A549 (cell line): ENCODE data around the gene EBP.

Experiments used
- BCL3 ChIP-seq: fragments of >200 bp; sonication (Bioruptor Twin); formaldehyde crosslinking; IDR thresholded peaks from 3 replicates; pipeline ENCODE4 v1.6.1; 2016
- CHD2 ChIP-seq: fragments of 150-350 bp; IDR thresholded peaks from 2 replicates; pipeline ENCODE4 v1.6.1; 2014; ENCODE audit warnings: low read length; ENCODE audit not compliant: partially characterized antibody
- CTCF ChIP-seq: fragments of >200 bp; sonication (Bioruptor Twin); formaldehyde crosslinking; IDR thresholded peaks from 3 replicates; pipeline ENCODE4 v1.5.1; 2016
- FOSL2 ChIP-seq, 2 experiments: fragments of 450-650 bp in 1 of 2; fragments of >200 bp in 1 of 2; sonication (Bioruptor Twin) in 1 of 2; formaldehyde crosslinking; IDR thresholded peaks; 2 replicates each; pipeline versions ENCODE4 v1.5.0 to v1.6.1; 2016 to 2020; ENCODE audit warnings: mild to moderate bottlenecking in 1 of 2, moderate library complexity in 1 of 2
- HES2 ChIP-seq: fragments of >200 bp; sonication (Bioruptor Twin); formaldehyde crosslinking; IDR thresholded peaks from 2 replicates; pipeline ENCODE4 v1.6.1; 2016
- HMGXB4 ChIP-seq: fragments of 250-450 bp; sonication (Bioruptor Pico); IDR thresholded peaks from 2 replicates; pipeline ENCODE4 v1.5.0; 2021; ENCODE audit warnings: mild to moderate bottlenecking, moderate library complexity, borderline replicate concordance
- MAX ChIP-seq: IDR thresholded peaks from 2 replicates; pipeline ENCODE4 v1.6.1; 2012
- NFE2L2 ChIP-seq: fragments of 150-350 bp; conservative IDR thresholded peaks from 2 replicates; pipeline ENCODE4 v1.6.1; 2014; ENCODE audit warnings: low read length
- POLR2A ChIP-seq: IDR thresholded peaks from 2 replicates; pipeline ENCODE4 v1.6.1; 2012; ENCODE audit warnings: mild to moderate bottlenecking, low read length
- REST ChIP-seq: fragments of 200-600 bp; sonication (generic); IDR thresholded peaks from 2 replicates; pipeline ENCODE4 v1.6.1; 2016; ENCODE audit warnings: antibody characterized with exemption, mild to moderate bottlenecking, moderate library complexity
- RFX5 ChIP-seq: fragments of 450-650 bp; IDR thresholded peaks from 2 replicates; pipeline ENCODE4 v1.7.1; 2014; ENCODE audit warnings: antibody characterized with exemption, mild to moderate bottlenecking, moderate library complexity

GRCh38 chrX:48516987-48517386 is 4.6 kb upstream of the EBP start:
- TF ChIP-seq CTCF (no peak), NFE2L2 (no peak), BCL3 (no peak), FOSL2 (IDR thresholded peaks at IDR 0.05) (no peak), FOSL2 (CRISPR knock-in tag; IDR thresholded peaks at IDR 0.05) (no peak), CHD2 (no peak), POLR2A (no peak), HMGXB4 (CRISPR knock-in tag) (no peak), REST (no peak), RFX5 (no peak), HES2 (no peak), MAX (no peak)
